ENCODE measurements around the gene RIPOR3.
A peak's percentile ranks its signal among the peaks of the same experiment; 100 is the strongest.

Gene RIPOR3

GRCh38 chr20:50584687-50585086 lies 106.7 kb downstream of the RIPOR3 start:
- no peak overlapping the region for H3K27ac ChIP-seq
- TF ChIP-seq ZFX (IDR thresholded peaks at IDR 0.05; ENCODE audit: borderline replicate concordance) (no peak), CTCF (IDR thresholded peaks at IDR 0.05) (no peak)

GRCh38 chr20:50583442-50584150 lies 107.7 kb downstream of the RIPOR3 start:
- TF ChIP-seq ZFX (IDR thresholded peaks at IDR 0.05; ENCODE audit: borderline replicate concordance) (no peak), CTCF (IDR thresholded peaks at IDR 0.05) (no peak)
- H3K27ac ChIP-seq: no peak overlapping the region

- TF ChIP-seq CTCF (IDR thresholded peaks at IDR 0.05) (no peak), ZFX (IDR thresholded peaks at IDR 0.05; ENCODE audit: borderline replicate concordance) (no peak)
- H3K27ac ChIP-seq: no peak overlapping the region
These were observed 108.6 kb downstream of the RIPOR3 start for GRCh38 chr20:50582591-50583234.

- H3K27ac ChIP-seq: no peak overlapping the region
- no peak for TF ChIP-seq ZFX (IDR thresholded peaks at IDR 0.05; ENCODE audit: borderline replicate concordance)
- TF ChIP-seq CTCF (IDR thresholded peaks at IDR 0.05): no peak
These were observed 109.2 kb downstream of the RIPOR3 start for GRCh38 chr20:50582092-50582491.

GRCh38 chr20:50580842-50581544 lies 110.3 kb downstream of the RIPOR3 start:
- TF ChIP-seq CTCF (IDR thresholded peaks at IDR 0.05): no peak
- no peak for TF ChIP-seq ZFX (IDR thresholded peaks at IDR 0.05; ENCODE audit: borderline replicate concordance)
- no peak overlapping the region for H3K27ac ChIP-seq

- H3K27ac ChIP-seq: no peak overlapping the region
- TF ChIP-seq ZFX (IDR thresholded peaks at IDR 0.05; ENCODE audit: borderline replicate concordance) (no peak), CTCF (IDR thresholded peaks at IDR 0.05) (peak; percentile 78)
These were observed 111.2 kb downstream of the RIPOR3 start for GRCh38 chr20:50580016-50580747.

Measured in 22Rv1 (cell line).